Measurements from ENCODE around the gene C20orf144.

DNA sequence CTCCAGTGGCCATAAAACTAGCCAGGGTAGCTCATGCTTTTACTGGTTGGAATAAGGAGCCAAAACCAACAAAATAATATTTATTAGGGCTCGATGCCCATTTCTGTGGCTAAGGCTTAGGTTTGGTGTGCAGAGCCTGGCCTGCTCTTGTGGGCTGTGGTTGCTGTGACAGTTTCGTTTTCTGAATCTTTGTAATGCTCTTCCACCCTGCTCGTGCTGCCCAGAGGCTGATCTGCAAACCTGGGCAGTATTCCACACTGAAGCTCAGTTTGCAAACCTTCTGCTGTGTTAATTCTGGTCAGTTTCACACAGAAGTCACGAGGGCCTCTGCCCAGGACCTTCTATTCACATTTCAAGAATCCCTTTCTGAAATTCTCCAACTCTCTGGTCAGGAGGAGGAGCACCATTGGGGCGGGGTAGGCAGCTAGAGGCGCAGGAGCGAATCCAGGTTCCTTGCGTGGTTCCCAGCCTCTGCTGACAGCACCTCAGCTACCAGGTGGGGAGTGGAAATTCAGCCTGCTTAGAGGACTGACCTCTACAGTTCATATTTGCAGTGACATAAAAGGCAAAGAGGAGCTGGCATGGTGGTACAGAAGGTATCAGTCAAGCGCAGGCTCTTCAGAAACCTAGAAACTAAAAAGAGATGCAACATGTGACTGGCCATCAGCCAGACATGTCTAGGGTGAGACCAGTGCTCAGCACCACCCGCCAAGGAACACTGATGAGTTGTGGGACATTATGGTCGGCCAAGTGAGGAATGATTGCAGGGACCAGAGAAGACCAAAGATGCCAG, 14.3 kb upstream of the C20orf144 start:
- TF ChIP-seq, protein P1, sequence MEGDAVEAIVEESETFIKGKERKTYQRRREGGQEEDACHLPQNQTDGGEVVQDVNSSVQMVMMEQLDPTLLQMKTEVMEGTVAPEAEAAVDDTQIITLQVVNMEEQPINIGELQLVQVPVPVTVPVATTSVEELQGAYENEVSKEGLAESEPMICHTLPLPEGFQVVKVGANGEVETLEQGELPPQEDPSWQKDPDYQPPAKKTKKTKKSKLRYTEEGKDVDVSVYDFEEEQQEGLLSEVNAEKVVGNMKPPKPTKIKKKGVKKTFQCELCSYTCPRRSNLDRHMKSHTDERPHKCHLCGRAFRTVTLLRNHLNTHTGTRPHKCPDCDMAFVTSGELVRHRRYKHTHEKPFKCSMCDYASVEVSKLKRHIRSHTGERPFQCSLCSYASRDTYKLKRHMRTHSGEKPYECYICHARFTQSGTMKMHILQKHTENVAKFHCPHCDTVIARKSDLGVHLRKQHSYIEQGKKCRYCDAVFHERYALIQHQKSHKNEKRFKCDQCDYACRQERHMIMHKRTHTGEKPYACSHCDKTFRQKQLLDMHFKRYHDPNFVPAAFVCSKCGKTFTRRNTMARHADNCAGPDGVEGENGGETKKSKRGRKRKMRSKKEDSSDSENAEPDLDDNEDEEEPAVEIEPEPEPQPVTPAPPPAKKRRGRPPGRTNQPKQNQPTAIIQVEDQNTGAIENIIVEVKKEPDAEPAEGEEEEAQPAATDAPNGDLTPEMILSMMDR (conservative IDR thresholded peaks at IDR 0.05; ENCODE audit: low read depth in 2 of 2) = no peak
- TF ChIP-seq EZH2 (IDR thresholded peaks at IDR 0.05; ENCODE audit: low read depth, unreplicated experiment) (no peak), EZH2phosphoT487 (IDR thresholded peaks at IDR 0.05; ENCODE audit: unreplicated experiment) (no peak), POLR2AphosphoS5 (IDR thresholded peaks at IDR 0.05; ENCODE audit: low read depth) (no peak), CREB1 (CRISPR knock-in tag; IDR thresholded peaks at IDR 0.05; ENCODE audit: low read depth) (no peak), JUNB (IDR thresholded peaks at IDR 0.05; ENCODE audit: unreplicated experiment) (no peak)
- TF ChIP-seq, protein P2, sequence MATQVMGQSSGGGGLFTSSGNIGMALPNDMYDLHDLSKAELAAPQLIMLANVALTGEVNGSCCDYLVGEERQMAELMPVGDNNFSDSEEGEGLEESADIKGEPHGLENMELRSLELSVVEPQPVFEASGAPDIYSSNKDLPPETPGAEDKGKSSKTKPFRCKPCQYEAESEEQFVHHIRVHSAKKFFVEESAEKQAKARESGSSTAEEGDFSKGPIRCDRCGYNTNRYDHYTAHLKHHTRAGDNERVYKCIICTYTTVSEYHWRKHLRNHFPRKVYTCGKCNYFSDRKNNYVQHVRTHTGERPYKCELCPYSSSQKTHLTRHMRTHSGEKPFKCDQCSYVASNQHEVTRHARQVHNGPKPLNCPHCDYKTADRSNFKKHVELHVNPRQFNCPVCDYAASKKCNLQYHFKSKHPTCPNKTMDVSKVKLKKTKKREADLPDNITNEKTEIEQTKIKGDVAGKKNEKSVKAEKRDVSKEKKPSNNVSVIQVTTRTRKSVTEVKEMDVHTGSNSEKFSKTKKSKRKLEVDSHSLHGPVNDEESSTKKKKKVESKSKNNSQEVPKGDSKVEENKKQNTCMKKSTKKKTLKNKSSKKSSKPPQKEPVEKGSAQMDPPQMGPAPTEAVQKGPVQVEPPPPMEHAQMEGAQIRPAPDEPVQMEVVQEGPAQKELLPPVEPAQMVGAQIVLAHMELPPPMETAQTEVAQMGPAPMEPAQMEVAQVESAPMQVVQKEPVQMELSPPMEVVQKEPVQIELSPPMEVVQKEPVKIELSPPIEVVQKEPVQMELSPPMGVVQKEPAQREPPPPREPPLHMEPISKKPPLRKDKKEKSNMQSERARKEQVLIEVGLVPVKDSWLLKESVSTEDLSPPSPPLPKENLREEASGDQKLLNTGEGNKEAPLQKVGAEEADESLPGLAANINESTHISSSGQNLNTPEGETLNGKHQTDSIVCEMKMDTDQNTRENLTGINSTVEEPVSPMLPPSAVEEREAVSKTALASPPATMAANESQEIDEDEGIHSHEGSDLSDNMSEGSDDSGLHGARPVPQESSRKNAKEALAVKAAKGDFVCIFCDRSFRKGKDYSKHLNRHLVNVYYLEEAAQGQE (IDR thresholded peaks at IDR 0.05; ENCODE audit: unreplicated experiment) = no peak
